ENCODE measurements around the gene GABBR1.

The GABBR1 gene

GRCh38 chr6:29524044-29524443 is 108.9 kb downstream of the GABBR1 start:
- TF ChIP-seq REST (tag by site-specific recombination; IDR thresholded peaks at IDR 0.05), result no peak
- TF ChIP-seq, protein P1, sequence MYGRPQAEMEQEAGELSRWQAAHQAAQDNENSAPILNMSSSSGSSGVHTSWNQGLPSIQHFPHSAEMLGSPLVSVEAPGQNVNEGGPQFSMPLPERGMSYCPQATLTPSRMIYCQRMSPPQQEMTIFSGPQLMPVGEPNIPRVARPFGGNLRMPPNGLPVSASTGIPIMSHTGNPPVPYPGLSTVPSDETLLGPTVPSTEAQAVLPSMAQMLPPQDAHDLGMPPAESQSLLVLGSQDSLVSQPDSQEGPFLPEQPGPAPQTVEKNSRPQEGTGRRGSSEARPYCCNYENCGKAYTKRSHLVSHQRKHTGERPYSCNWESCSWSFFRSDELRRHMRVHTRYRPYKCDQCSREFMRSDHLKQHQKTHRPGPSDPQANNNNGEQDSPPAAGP (tag by site-specific recombination; IDR thresholded peaks at IDR 0.05), result no peak
- no peak for TF ChIP-seq ZNF664 (tag by site-specific recombination; IDR thresholded peaks at IDR 0.05)
- TF ChIP-seq ZNF292 (tag by site-specific recombination; IDR thresholded peaks at IDR 0.05; ENCODE audit: borderline replicate concordance, low read depth), result no peak
- no peak for TF ChIP-seq ZNF426 (tag by site-specific recombination; IDR thresholded peaks at IDR 0.05)
- TF ChIP-seq SALL2 (tag by site-specific recombination; IDR thresholded peaks at IDR 0.05; ENCODE audit: borderline replicate concordance), result no peak
- TF ChIP-seq, protein P2, sequence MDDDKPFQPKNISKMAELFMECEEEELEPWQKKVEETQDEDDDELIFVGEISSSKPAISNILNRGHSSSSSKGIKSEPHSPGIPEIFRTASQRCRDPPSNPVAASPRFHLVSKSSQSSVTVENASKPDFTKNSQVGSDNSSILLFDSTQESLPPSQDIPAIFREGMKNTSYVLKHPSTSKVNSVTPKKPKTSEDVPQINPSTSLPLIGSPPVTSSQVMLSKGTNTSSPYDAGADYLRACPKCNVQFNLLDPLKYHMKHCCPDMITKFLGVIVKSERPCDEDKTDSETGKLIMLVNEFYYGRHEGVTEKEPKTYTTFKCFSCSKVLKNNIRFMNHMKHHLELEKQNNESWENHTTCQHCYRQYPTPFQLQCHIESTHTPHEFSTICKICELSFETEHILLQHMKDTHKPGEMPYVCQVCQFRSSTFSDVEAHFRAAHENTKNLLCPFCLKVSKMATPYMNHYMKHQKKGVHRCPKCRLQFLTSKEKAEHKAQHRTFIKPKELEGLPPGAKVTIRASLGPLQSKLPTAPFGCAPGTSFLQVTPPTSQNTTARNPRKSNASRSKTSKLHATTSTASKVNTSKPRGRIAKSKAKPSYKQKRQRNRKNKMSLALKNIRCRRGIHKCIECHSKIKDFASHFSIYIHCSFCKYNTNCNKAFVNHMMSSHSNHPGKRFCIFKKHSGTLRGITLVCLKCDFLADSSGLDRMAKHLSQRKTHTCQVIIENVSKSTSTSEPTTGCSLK (tag by site-specific recombination; IDR thresholded peaks at IDR 0.05), result no peak
- TF ChIP-seq ZNF324 (tag by site-specific recombination; IDR thresholded peaks at IDR 0.05), result no peak
- no peak for TF ChIP-seq ZNF23 (tag by site-specific recombination; IDR thresholded peaks at IDR 0.05; ENCODE audit: borderline replicate concordance)
- TF ChIP-seq SP2 (tag by site-specific recombination; IDR thresholded peaks at IDR 0.05), result no peak
- TF ChIP-seq, protein P3, sequence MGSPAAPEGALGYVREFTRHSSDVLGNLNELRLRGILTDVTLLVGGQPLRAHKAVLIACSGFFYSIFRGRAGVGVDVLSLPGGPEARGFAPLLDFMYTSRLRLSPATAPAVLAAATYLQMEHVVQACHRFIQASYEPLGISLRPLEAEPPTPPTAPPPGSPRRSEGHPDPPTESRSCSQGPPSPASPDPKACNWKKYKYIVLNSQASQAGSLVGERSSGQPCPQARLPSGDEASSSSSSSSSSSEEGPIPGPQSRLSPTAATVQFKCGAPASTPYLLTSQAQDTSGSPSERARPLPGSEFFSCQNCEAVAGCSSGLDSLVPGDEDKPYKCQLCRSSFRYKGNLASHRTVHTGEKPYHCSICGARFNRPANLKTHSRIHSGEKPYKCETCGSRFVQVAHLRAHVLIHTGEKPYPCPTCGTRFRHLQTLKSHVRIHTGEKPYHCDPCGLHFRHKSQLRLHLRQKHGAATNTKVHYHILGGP (tag by site-specific recombination; IDR thresholded peaks at IDR 0.05), result no peak
- ChIA-PET CTCF (interaction anchor here (0.7 to 1.0 kb wide), 2 partner anchors 9 to 11 kb away, joined by 4 read pairs; no protein-coding TSS in a partner anchor), POLR2A (no interaction called here)
- no peak overlapping the region for H3K27ac ChIP-seq (ENCODE audit: extremely low read depth, low read depth, low read length)
- H3K36me3 ChIP-seq (ENCODE audit: control insufficient read depth in 2 of 2, insufficient read depth in 1 of 2, low read length in 2 of 2), result no peaks in the 10 kb centered on the region
- no peak overlapping the region for H3K4me3 ChIP-seq (ENCODE audit: low read depth, low read length)
- H3K9me3 ChIP-seq (ENCODE audit: control insufficient read depth, insufficient read depth, low read depth, low read length), result no peaks in the 10 kb centered on the region
- no peaks in the 10 kb centered on the region for H3K4me1 ChIP-seq (ENCODE audit: control insufficient read depth, insufficient read depth, low read length)

DNA sequence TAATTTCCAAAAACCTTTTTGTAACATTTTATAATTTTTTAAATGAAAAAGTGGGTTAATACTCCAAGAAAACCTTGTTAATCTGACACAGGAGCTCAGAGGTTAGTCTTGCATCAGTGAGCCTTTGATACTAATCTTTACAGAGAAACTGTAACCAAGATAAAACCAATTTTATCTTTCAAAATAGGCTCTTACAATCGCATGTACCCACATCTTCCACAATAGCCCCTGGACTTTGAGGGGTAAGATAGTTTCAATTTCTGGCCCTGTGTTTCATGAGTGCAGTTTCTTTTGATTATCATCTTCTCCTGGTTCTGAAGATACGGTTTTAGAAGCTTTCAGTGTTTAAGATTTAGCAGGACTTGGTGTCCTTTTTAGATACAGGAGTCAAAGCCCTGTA is 110.8 kb downstream of the GABBR1 start:
- ChIA-PET POLR2A (no interaction called here), CTCF (no interaction called here)
- Histone ChIP-seq H3K4me1 (ENCODE audit: control insufficient read depth, insufficient read depth, low read length) (no peaks in the 10 kb centered on the region), H3K27ac (ENCODE audit: extremely low read depth, low read depth, low read length) (no peak overlapping the region), H3K36me3 (ENCODE audit: control insufficient read depth in 2 of 2, insufficient read depth in 1 of 2, low read length in 2 of 2) (no peaks in the 10 kb centered on the region), H3K9me3 (ENCODE audit: control insufficient read depth, insufficient read depth, low read depth, low read length) (no peaks in the 10 kb centered on the region), H3K4me3 (ENCODE audit: low read depth, low read length) (no peak overlapping the region)
- TF ChIP-seq OSR2 (tag by site-specific recombination; IDR thresholded peaks at IDR 0.05) (no peak), ZNF707 (tag by site-specific recombination; IDR thresholded peaks at IDR 0.05) (no peak), ZNF792 (tag by site-specific recombination; IDR thresholded peaks at IDR 0.05) (no peak), ZNF169 (tag by site-specific recombination; IDR thresholded peaks at IDR 0.05) (no peak), ZNF529 (tag by site-specific recombination; IDR thresholded peaks at IDR 0.05; ENCODE audit: insufficient replicate concordance) (no peak), ZNF658 (tag by site-specific recombination; IDR thresholded peaks at IDR 0.05) (no peak), ZNF777 (tag by site-specific recombination; IDR thresholded peaks at IDR 0.05; ENCODE audit: borderline replicate concordance) (no peak), YY2 (tag by site-specific recombination; IDR thresholded peaks at IDR 0.05) (no peak), ZNF629 (tag by site-specific recombination; IDR thresholded peaks at IDR 0.05) (no peak), ZNF175 (tag by site-specific recombination; IDR thresholded peaks at IDR 0.05) (no peak)
- TF ChIP-seq, protein P1 (tag by site-specific recombination; IDR thresholded peaks at IDR 0.05), result no peak
- TF ChIP-seq, protein P4, sequence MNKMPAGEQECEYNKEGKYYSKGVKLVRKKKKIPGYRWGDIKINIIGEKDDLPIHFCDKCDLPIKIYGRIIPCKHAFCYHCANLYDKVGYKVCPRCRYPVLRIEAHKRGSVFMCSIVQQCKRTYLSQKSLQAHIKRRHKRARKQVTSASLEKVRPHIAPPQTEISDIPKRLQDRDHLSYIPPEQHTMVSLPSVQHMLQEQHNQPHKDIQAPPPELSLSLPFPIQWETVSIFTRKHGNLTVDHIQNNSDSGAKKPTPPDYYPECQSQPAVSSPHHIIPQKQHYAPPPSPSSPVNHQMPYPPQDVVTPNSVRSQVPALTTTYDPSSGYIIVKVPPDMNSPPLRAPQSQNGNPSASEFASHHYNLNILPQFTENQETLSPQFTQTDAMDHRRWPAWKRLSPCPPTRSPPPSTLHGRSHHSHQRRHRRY (tag by site-specific recombination; IDR thresholded peaks at IDR 0.05), result no peak
- TF ChIP-seq, protein P5, sequence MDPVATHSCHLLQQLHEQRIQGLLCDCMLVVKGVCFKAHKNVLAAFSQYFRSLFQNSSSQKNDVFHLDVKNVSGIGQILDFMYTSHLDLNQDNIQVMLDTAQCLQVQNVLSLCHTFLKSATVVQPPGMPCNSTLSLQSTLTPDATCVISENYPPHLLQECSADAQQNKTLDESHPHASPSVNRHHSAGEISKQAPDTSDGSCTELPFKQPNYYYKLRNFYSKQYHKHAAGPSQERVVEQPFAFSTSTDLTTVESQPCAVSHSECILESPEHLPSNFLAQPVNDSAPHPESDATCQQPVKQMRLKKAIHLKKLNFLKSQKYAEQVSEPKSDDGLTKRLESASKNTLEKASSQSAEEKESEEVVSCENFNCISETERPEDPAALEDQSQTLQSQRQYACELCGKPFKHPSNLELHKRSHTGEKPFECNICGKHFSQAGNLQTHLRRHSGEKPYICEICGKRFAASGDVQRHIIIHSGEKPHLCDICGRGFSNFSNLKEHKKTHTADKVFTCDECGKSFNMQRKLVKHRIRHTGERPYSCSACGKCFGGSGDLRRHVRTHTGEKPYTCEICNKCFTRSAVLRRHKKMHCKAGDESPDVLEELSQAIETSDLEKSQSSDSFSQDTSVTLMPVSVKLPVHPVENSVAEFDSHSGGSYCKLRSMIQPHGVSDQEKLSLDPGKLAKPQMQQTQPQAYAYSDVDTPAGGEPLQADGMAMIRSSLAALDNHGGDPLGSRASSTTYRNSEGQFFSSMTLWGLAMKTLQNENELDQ (tag by site-specific recombination; IDR thresholded peaks at IDR 0.05; ENCODE audit: low read depth), result no peak

Measured in HEK293 (cell line).